HepG2 (cell line): ENCODE measurements around the gene P3H3. TPM values are rescaled to one million over a fixed set of nuclear protein-coding genes. Genes with fewer than 3 reads are reported as not detected.

Experiments
- FOSL2 ChIP-seq: sonication (generic); formaldehyde crosslinking; IDR thresholded peaks from 2 replicates; pipeline ENCODE4 v1.4.0; 2020; ENCODE audit warnings: missing genetic modification reagents
- FOXC1 ChIP-seq: sonication (generic); formaldehyde crosslinking; IDR thresholded peaks from 2 replicates; pipeline ENCODE4 v1.8.0; 2022; ENCODE audit warnings: mild to moderate bottlenecking, missing genetic modification reagents, borderline replicate concordance
- HDAC6 ChIP-seq: fragments of 200-600 bp; sonication (generic); IDR thresholded peaks from 2 replicates; pipeline ENCODE4 v1.7.0; 2017; ENCODE audit warnings: mild to moderate bottlenecking, antibody characterized with exemption, low read length, low read depth
- HMG20B ChIP-seq: conservative IDR thresholded peaks from 2 replicates; pipeline ENCODE4 v1.6.1; 2016; ENCODE audit warnings: missing genetic modification reagents, missing compliant biosample characterization
- HMGXB4 ChIP-seq, 2 experiments: sonication (generic) in 1 of 2; formaldehyde crosslinking in 1 of 2; IDR thresholded peaks; 2 replicates each; pipeline versions ENCODE4 v1.4.0 to v1.6.1; 2018 to 2020; ENCODE audit warnings: missing genetic modification reagents in 2 of 2, borderline replicate concordance in 1 of 2, low read depth in 1 of 2, mild to moderate bottlenecking in 1 of 2, missing biosample characterization in 1 of 2
- MBNL3 ChIP-seq: fragments of 250-450 bp; sonication (Bioruptor Pico); conservative IDR thresholded peaks from 2 replicates; pipeline ENCODE4 v1.8.0; 2022; ENCODE audit warnings: mild to moderate bottlenecking, inconsistent platforms
- SALL1 ChIP-seq: sonication (generic); formaldehyde crosslinking; IDR thresholded peaks from 2 replicates; pipeline ENCODE4 v1.8.0; 2022; ENCODE audit warnings: mild to moderate bottlenecking, missing genetic modification reagents
- SP1 ChIP-seq, 2 experiments: fragments of 450-650 bp in 1 of 2; sonication (generic) in 1 of 2; formaldehyde crosslinking in 1 of 2; IDR thresholded peaks; 2 replicates each; pipeline versions ENCODE4 v1.4.0 to v1.6.1; 2016 to 2020; ENCODE audit warnings: missing genetic modification reagents in 1 of 2
- TSC22D2 ChIP-seq: sonication (generic); formaldehyde crosslinking; IDR thresholded peaks from 2 replicates; pipeline ENCODE4 v1.5.1; 2020; ENCODE audit warnings: missing genetic modification reagents, mild to moderate bottlenecking, borderline replicate concordance
- ZFP36L1 ChIP-seq: sonication (generic); formaldehyde crosslinking; IDR thresholded peaks from 2 replicates; pipeline ENCODE4 v1.8.0; 2022; ENCODE audit warnings: mild to moderate bottlenecking, missing genetic modification reagents, moderate library complexity
- ZNF891 ChIP-seq: sonication (generic); formaldehyde crosslinking; IDR thresholded peaks from 2 replicates; pipeline ENCODE4 v1.5.0; 2020; ENCODE audit warnings: mild to moderate bottlenecking, missing genetic modification reagents
- ZUFSP ChIP-seq: sonication (generic); formaldehyde crosslinking; IDR thresholded peaks from 2 replicates; pipeline ENCODE4 v1.9.0; 2021; ENCODE audit warnings: missing genetic modification reagents, mild to moderate bottlenecking, borderline replicate concordance
- polyA plus RNA-seq, 8 experiments: library from polyadenylated mRNA; depleted of rRNA in 3 of 8; stranded (reverse) in 7 of 8; unstranded in 1 of 8; fragments of >200 nt; fragmentation: Illumina TruSeq in 4 of 8; extraction: Trizol in 4 of 8; gene quantifications; 2 replicates each; pipeline versions ENCODE4 v1.2.1 to v1.2.3, GENCODE V29; 2011 to 2016; ENCODE audit warnings: low read depth in 4 of 8, missing spikeins in 1 of 8, mixed read lengths in 1 of 8; ENCODE audit not compliant: insufficient read depth in 1 of 8
- total RNA-seq, 5 experiments: library from RNA; depleted of rRNA; stranded (reverse); fragments of >200 nt; fragmentation: Illumina TruSeq; extraction: Trizol; gene quantifications; 2 replicates each; pipeline ENCODE4 v1.2.3, GENCODE V29; 2016; ENCODE audit warnings: low read depth in 1 of 5
- TF ChIP-seq, protein P1 (sequence below): sonication (generic); formaldehyde crosslinking; conservative IDR thresholded peaks from 2 replicates; pipeline ENCODE4 v1.4.0; 2020; ENCODE audit warnings: missing genetic modification reagents
- TF ChIP-seq, protein P2 (sequence below): sonication (generic); formaldehyde crosslinking; IDR thresholded peaks from 2 replicates; pipeline ENCODE4 v1.5.0; 2020; ENCODE audit warnings: missing genetic modification reagents
- TF ChIP-seq, protein P3 (sequence below): sonication (generic); formaldehyde crosslinking; IDR thresholded peaks from 2 replicates; pipeline ENCODE4 v1.4.0; 2020; ENCODE audit warnings: low read depth, mild to moderate bottlenecking, missing genetic modification reagents
- TF ChIP-seq, protein P4 (sequence below): sonication (generic); formaldehyde crosslinking; IDR thresholded peaks from 2 replicates; pipeline ENCODE4 v1.8.1; 2023; ENCODE audit warnings: mild to moderate bottlenecking, missing genetic modification reagents
- TF ChIP-seq, protein P5 (sequence below): IDR thresholded peaks from 2 replicates; pipeline ENCODE4 v1.6.1; 2016; ENCODE audit warnings: missing compliant biosample characterization, missing genetic modification reagents, borderline replicate concordance

Gene P3H3
- total and polyA plus RNA-seq, 2 of the 13 experiments (the other 11 are each of a cell fraction or from before 2014, with no cell fraction given) = 20.1 to 20.5 TPM

DNA sequence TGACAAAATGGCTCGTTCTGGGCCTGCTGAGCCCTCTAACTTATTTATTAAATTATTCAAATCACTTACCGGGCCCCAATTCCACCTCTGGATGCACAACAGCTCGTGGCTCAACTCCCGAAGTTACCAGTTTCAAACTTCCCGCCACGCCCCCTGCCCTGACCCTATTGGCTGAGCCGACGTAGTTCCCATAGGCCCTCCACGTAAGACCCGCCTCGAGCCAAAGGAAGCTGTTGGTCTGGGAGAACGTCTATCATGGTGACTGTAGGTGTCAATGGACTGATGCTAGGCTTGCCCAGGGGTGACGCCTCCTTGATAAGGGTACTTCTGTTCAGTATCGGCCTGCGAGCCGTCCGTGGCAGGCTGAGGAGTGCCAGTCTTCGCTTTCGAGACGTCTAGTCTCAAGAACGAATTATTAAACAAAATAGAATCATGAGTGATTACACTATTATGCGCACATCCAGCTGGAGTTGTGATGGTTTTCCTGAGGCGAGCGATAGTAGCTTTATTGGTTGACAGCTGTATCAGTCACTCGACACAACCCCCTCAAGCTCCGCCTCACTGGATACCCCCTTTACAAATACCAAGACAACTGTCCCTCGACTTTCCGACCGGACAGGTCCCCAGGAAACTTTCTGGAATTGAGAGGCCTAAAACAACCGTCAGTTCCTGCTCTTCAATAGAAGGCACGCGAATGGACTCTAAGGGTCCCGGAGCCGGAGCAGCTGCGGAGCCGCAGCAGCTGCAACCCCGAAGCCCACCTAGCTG is 23.1 kb downstream of the P3H3 start, which contains the start of gene CDCA3 (continued):
- TF ChIP-seq HMGXB4 (CRISPR knock-in tag; IDR thresholded peaks at IDR 0.05; ENCODE audit: borderline replicate concordance in 1 of 2, low read depth in 1 of 2) (no peak), FOXC1 (CRISPR knock-in tag) (no peak), TSC22D2 (no peak), ZNF891 (CRISPR knock-in tag) (no peak), HDAC6 (no peak), ZFP36L1 (peak; percentile 82; the same call in 1 of the 2 replicates), SALL1 (peak; percentile 36; the same call in 1 of the 2 replicates), MBNL3 (CRISPR knock-in tag) (no peak), HMG20B (CRISPR knock-in tag) (no peak), FOSL2 (CRISPR knock-in tag) (peak; percentile 20; the same call in 1 of the 2 replicates), SP1 (IDR thresholded peaks at IDR 0.05) (no peak), SP1 (CRISPR knock-in tag; IDR thresholded peaks at IDR 0.05) (peak; percentile 49), ZUFSP (CRISPR knock-in tag) (no peak)
- TF ChIP-seq, protein P1, sequence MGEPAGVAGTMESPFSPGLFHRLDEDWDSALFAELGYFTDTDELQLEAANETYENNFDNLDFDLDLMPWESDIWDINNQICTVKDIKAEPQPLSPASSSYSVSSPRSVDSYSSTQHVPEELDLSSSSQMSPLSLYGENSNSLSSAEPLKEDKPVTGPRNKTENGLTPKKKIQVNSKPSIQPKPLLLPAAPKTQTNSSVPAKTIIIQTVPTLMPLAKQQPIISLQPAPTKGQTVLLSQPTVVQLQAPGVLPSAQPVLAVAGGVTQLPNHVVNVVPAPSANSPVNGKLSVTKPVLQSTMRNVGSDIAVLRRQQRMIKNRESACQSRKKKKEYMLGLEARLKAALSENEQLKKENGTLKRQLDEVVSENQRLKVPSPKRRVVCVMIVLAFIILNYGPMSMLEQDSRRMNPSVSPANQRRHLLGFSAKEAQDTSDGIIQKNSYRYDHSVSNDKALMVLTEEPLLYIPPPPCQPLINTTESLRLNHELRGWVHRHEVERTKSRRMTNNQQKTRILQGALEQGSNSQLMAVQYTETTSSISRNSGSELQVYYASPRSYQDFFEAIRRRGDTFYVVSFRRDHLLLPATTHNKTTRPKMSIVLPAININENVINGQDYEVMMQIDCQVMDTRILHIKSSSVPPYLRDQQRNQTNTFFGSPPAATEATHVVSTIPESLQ = no peak
- TF ChIP-seq, protein P2, sequence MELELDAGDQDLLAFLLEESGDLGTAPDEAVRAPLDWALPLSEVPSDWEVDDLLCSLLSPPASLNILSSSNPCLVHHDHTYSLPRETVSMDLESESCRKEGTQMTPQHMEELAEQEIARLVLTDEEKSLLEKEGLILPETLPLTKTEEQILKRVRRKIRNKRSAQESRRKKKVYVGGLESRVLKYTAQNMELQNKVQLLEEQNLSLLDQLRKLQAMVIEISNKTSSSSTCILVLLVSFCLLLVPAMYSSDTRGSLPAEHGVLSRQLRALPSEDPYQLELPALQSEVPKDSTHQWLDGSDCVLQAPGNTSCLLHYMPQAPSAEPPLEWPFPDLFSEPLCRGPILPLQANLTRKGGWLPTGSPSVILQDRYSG (CRISPR knock-in tag) = no peak
- TF ChIP-seq, protein P3, sequence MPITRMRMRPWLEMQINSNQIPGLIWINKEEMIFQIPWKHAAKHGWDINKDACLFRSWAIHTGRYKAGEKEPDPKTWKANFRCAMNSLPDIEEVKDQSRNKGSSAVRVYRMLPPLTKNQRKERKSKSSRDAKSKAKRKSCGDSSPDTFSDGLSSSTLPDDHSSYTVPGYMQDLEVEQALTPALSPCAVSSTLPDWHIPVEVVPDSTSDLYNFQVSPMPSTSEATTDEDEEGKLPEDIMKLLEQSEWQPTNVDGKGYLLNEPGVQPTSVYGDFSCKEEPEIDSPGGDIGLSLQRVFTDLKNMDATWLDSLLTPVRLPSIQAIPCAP (CRISPR knock-in tag) = no peak
- TF ChIP-seq, protein P4, sequence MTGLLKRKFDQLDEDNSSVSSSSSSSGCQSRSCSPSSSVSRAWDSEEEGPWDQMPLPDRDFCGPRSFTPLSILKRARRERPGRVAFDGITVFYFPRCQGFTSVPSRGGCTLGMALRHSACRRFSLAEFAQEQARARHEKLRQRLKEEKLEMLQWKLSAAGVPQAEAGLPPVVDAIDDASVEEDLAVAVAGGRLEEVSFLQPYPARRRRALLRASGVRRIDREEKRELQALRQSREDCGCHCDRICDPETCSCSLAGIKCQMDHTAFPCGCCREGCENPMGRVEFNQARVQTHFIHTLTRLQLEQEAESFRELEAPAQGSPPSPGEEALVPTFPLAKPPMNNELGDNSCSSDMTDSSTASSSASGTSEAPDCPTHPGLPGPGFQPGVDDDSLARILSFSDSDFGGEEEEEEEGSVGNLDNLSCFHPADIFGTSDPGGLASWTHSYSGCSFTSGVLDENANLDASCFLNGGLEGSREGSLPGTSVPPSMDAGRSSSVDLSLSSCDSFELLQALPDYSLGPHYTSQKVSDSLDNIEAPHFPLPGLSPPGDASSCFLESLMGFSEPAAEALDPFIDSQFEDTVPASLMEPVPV (CRISPR knock-in tag) = no peak; the same call in 1 of the 2 replicates
- TF ChIP-seq, protein P5, sequence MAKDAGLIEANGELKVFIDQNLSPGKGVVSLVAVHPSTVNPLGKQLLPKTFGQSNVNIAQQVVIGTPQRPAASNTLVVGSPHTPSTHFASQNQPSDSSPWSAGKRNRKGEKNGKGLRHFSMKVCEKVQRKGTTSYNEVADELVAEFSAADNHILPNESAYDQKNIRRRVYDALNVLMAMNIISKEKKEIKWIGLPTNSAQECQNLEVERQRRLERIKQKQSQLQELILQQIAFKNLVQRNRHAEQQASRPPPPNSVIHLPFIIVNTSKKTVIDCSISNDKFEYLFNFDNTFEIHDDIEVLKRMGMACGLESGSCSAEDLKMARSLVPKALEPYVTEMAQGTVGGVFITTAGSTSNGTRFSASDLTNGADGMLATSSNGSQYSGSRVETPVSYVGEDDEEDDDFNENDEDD (CRISPR knock-in tag) = peak; percentile 100
